GM18951 (cell line): Measurements from ENCODE around the gene CLK1.

ENCODE experiments used
- POLR2A ChIP-seq: IDR thresholded peaks from 4 replicates; pipeline ENCODE4 v1.6.1; 2011; ENCODE audit warnings: mild to moderate bottlenecking; ENCODE audit not compliant: insufficient read length, insufficient read depth; ENCODE audit errors: extremely low read depth
- in situ Hi-C: fragments of 300-500 bp; cut with MboI; formaldehyde crosslinking; loops from one replicate; pipeline ENCODE4 v1.12.0; 2022; ENCODE audit warnings: low sequenced_read_pairs, mixed read lengths, inconsistent platforms; ENCODE audit not compliant: unreplicated experiment

The CLK1 gene

GRCh38 chr2:200871151-200871550 lies 6.7 kb upstream of the CLK1 start:
- in situ Hi-C loops: no loop called here
- no peak for TF ChIP-seq POLR2A

- in situ Hi-C loops: no loop called here
- no peak for TF ChIP-seq POLR2A
Measured at GRCh38 chr2:200869014-200869413, 4.6 kb upstream of the CLK1 start.

- in situ Hi-C loops: no loop called here
- TF ChIP-seq POLR2A: no peak
Measured at GRCh38 chr2:200863782-200864175, 679 bp downstream of the CLK1 start.

- no peak for TF ChIP-seq POLR2A
- in situ Hi-C loops: no loop called here
Measured at GRCh38 chr2:200862532-200863000, 1.9 kb downstream of the CLK1 start.

DNA sequence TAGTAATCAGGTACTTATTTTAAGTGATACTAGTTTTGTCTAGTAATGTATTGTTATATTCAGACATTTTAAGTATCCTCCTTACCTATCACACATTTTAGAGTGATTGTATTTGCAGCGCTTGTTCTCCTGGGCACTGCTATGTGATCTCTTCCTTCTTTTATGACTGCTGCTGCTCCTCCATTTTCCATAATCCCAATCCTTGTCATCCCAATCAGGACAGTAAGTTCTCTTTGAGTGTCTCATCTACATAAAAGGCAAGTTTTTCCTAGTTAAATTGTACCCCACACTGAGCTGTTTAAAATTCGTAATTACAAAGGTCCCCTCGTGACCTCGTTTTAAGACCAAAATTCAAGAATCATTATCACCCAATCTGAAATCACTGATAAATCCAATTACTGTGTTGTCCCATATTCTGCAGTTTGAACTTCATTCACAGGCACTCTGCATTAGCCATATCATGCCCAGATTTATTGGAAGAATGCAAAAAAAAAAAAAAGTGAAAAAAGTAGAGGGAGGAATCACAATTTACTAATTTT lies 2.8 kb downstream of the CLK1 start:
- TF ChIP-seq POLR2A: no peak
- in situ Hi-C loops: no loop called here

DNA sequence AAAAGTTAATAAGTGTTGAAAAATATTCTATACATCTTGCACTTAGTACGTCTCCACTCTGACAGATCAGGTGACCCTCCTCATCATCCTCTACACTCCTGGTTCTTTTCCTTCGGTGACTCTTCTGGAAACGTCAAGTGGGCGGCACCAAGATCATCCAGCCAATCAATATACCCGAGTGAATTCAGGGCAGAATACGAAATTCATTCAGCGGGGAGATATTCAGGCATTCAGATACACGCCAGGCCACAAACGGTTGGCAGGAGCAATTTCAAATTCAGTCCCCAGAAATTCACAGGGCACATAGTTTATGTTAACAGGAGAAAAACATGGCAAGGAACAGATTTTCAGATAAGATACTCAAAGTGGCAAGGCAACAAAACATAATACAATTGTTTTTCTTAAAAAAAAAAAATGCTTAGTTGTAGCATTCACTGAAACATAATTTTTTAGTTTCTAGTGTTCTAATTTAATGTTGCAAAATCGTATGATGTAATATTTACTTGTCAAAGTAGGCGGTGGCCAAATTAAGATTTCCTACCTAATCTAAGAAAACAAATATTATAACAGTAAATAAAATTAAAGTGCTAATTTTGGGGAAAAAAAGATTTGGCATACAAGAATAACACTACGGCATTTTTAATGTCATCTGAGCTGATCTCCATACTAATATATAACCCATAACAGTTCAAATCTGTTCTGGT lies 4.2 kb downstream of the CLK1 start:
- TF ChIP-seq POLR2A: no peak
- in situ Hi-C loops: no loop called here

DNA sequence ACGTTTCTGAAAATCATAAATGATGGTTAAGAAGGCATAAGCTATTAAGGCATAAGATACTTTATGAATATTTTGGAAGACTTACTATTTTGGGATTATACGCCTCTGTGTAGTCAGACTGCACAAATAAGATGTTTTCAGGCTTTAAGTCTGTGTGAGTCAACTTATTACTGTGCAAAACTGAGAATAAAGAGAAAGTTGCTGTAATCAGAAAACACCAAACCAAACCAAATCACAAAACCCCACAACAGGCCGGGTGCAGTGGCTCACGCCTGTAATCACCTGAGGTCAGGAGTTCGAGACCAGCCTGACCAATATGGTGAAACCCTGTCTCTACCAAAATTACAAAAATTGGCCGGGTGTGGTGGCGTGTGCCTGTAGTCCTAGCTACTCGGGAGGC lies 7.7 kb downstream of the CLK1 start:
- no peak for TF ChIP-seq POLR2A
- in situ Hi-C loops: no loop called here

DNA sequence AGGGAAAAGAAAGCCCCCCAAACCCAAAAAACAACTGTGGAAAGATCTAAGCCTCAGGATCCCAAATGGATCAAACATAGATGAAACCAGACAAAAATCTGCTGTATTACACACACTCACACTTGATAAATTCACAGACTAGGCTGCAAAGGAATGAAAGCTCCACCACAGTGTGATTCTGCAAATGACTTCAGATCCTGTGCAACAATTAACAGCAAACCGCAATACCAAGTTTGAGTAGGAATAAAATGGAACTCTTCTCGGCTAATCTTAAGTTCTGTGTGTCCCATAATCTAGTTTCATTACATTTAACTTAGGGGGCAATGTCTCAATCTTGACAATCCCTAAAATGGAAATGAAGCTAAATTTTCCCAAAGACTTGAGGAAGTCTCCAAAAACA lies 11.9 kb downstream of the CLK1 start:
- no peak for TF ChIP-seq POLR2A
- in situ Hi-C loops: no loop called here

GRCh38 chr2:200851398-200852248 lies 12.8 kb downstream of the CLK1 start:
- in situ Hi-C loops: no loop called here

GRCh38 chr2:200850512-200851256 lies 13.8 kb downstream of the CLK1 start:
- in situ Hi-C loops: no loop called here
- TF ChIP-seq POLR2A: no peak

More at GRCh38 chr2:200851398-200852248, 12.8 kb downstream of the CLK1 start:
- no peak for TF ChIP-seq POLR2A

DNA sequence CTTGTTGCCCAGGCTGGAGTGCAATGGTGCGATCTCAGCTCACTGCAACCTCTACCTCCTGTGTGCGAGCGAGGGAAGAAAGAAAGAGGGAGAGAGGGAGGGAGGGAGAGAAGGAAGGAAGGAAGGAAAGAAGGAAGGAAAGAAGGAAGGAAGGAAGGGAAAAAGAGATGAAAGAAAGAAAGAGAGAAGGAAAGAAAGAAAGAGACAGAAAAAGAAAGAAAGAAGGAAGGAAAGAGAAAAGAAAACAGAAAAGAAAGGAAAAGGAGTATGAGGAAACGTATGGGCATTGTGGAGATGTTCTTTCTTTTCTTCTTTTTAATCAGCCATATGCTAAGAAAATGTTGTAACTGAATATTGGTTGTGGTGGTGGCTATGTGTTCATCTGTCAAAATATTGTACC lies 16.5 kb downstream of the CLK1 start:
- in situ Hi-C loops: no loop called here
- TF ChIP-seq POLR2A: no peak

DNA sequence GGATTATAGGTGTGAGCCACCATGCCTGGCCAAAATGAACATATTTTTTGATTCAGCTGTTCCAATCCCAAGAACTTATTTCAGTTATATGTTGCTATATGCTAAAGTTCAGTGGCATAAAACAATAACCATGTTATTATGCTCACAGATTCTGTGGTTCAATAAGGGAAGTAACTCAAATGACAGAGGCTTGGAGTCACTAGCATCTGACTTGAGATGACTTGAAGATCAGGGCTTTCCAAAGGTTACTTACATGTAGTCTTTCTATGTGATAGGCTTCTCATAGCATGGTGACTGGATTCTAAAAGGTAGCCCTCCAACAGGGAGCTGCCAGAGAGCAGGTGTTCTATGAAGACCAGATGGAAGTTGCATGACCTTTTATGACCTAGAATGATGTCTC lies 17.2 kb downstream of the CLK1 start:
- in situ Hi-C loops: no loop called here
- no peak for TF ChIP-seq POLR2A
